HG02759 (cell line): Measurements from ENCODE around the gene MYH3.

Experiments
- ATAC-seq: cut with Tn5 transposase; IDR thresholded peaks from one replicate; pipeline ENCODE4 v1.9.1; 2021; ENCODE audit warnings: mild to moderate bottlenecking, moderate library complexity; ENCODE audit not compliant: unreplicated experiment

MYH3 gene

DNA sequence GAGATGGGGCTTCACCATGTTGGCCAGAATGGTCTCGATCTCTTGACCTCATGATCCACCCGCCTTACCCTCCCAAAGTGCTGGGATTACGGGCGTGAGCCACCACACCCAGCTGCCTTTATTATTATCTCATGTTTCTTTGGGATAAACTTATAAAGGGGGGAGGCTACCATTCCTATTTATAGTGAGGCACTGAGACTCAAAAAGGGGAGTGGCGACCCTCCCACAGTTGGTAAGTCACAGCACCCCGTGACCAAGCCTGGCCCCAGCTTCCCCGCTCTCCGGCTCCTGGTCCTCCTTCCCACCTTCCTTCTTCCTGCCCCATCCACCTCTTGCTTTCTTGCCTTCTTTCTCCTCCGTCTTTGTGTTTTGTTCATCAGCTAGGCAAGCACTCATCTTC is 5.2 kb downstream of the MYH3 start:
- no peak for ATAC-seq

- no peak for ATAC-seq
Measured at GRCh38 chr17:10649602-10650001, 7.5 kb downstream of the MYH3 start.

DNA sequence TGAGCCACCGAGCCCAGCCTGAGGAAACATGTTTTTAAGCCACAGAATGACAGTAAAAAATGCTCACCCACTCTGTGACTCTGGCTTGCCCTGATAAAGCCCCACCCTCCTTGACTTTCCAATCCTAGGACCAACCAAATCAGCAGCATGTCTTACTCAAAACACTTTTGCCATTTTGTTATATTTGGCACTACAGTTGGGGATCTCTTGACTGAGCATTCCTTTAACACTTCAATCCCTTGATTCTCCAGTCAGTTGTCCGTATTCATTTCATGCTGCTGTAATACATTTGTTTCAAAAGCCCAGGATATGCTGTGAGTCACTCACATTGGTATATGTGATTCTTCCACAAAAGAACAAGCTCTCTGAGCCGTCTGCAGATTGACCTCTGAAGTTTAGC is 8.2 kb downstream of the MYH3 start:
- no peak for ATAC-seq

DNA sequence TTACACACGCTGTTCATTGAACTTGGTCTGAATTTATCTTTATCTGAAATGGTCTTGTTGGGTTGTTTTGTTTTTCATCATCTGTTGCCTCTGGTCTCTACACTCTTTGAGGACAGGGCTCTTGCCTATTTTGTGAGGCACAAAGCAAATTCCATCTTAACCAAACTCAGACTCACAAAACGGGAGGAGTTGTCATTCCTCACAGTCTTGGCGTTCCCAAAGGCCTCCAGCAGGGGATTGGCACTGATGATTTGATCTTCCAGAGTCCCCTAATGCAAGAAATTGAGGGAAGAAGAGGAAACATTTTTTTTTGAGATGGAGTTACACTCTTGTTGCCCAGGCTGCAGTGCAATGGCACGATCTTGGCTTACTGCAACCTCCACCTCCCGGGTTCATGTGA is 8.7 kb downstream of the MYH3 start:
- no peak for ATAC-seq

GRCh38 chr17:10646392-10646990 is 10.6 kb downstream of the MYH3 start:
- ATAC-seq, result no peak

- no peak for ATAC-seq
Measured at GRCh38 chr17:10640475-10640874, 16.6 kb downstream of the MYH3 start.

- ATAC-seq, result no peak
Measured at GRCh38 chr17:10638151-10638550, 19.0 kb downstream of the MYH3 start.

GRCh38 chr17:10635290-10635689 is 21.8 kb downstream of the MYH3 start:
- no peak for ATAC-seq

- peak; percentile 98 for ATAC-seq
Measured at GRCh38 chr17:10633738-10634379, 23.2 kb downstream of the MYH3 start.

GRCh38 chr17:10631701-10632100 is 25.4 kb downstream of the MYH3 start:
- ATAC-seq, result no peak

- no peak for ATAC-seq
Measured at GRCh38 chr17:10631048-10631700, 25.9 kb downstream of the MYH3 start.

DNA sequence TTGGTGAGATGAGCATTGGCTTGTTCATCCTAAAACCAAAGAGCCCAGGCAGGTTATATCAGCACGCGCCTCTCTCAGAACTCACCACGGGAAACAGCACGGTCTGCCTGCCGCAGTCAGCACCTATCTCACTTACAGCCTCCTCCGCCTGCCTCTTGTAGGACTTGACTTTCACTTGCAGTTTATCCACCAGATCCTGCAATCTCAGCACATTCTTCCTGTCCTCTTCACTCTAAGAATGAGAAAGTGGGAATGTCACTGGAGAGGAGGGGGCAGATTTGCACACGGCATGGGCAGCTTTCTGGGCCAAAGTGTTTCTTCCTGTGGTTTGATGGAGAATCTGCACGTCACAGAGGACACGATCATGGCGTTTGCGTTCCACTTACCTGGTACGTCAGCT is 27.4 kb downstream of the MYH3 start:
- no peak for ATAC-seq

DNA sequence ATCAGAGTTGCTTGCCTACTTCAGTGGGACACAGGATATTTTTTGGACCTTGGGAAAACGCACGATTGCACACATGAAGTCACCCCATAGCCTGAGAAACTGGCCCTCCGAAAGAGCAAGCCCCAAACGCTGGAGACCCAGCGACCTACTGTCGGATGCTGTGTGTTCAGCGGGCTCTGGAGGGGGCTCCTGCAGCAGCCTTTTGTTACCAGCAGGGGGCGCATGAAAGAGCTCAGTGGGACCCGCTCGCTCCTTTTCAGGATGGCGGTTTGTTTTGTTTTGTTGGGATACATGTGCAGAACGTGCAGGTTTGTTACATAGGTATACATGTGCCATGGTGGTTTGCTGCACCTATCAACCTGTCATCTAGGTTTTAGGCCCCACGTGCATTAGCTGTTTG is 28.4 kb downstream of the MYH3 start:
- no peak for ATAC-seq

GRCh38 chr17:10626390-10626789 is 30.7 kb downstream of the MYH3 start:
- no peak for ATAC-seq

GRCh38 chr17:10624969-10625368 is 32.1 kb downstream of the MYH3 start:
- no peak for ATAC-seq

DNA sequence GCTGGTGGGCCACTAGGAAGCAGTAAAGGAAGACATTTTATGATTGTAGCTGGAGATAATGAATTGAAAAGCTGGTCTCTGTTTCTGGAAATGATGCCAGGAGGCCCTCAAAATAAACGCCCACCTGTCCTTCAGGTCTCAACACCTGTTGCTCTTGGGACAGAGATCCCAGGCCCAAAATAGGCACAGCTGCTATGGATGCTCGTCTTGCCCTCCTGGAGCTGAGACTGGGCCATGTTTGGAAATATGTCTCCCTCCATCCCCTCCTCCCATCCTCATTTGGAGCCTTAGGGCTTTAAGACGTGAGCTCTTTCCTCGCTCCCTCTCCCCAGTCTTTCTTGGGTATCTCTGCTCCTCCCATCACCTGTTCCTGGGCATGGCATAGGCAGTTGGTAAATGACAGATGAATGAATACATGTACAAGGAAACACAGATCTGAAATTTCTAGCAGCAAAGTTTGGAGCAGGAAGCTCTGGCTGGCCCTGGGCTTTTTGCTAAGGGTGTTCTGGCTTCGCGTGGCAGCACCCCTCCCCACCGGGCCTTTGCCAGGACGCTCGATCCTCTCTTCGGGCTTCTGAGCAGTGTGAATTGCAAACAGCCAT is 33.3 kb downstream of the MYH3 start:
- no peak for ATAC-seq

DNA sequence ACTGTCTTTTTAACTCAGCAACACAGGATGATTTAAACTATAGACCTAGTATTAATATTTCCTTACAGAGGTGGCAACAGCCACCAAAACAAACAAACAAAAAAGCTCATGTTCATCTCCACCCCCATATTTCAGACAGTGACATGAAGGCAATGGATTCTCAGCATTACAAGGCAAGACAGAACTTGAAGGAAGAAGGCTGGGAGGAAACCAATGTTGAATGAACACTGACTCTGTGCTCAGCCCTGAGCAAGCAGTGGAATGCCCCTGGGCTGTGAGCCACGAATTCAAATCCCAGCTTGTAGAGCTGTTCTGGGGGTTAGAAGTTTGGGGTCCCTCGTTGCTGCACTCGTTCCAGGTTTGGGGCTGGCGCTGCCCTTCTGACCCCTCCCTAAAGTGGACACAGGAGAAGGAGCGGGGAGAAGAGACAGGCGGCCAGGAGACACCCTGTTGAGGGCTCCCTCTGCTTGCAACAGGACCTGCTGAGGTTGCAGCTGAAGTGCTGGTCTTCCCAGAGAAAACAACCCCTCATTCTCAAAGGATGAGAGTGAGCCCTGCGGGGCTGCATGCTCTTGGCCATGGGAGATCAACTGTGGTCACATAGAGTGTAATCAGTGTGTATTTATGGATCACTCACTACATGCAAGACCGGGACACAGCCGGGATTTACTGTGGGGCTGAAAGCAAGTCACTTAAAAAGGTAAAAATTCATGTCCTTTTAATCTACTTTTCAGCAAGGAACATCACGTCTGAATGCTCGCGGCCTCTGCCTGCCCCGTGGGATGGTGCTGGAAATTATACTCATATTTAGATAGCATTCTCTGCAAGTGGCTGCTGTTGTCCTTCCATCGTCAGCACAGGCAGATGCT is 34.3 kb downstream of the MYH3 start:
- ATAC-seq, result no peak

GRCh38 chr17:10621397-10621796 is 35.7 kb downstream of the MYH3 start:
- ATAC-seq, result no peak

DNA sequence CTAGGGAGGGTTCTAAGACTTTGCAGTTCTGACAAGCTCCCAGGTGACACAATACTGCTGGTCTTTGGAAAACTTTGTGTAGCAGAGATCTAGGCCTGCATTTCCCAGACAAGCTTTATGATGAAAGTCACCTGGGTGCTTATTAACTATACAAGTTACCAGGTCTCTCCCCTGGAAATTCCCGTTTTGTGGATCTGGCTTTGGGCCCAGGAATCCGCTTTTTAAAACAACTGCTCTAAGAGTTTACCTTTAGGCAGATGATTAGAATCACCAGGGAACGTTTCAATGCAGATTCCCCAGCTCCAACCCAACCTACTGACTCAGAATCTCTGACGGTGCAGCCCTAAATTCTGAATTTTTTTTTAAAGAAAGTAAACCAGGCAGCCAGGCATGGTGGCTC is 36.3 kb downstream of the MYH3 start:
- ATAC-seq, result no peak

- ATAC-seq, result peak; percentile 75
Measured at GRCh38 chr17:10618202-10618635, 38.9 kb downstream of the MYH3 start.

DNA sequence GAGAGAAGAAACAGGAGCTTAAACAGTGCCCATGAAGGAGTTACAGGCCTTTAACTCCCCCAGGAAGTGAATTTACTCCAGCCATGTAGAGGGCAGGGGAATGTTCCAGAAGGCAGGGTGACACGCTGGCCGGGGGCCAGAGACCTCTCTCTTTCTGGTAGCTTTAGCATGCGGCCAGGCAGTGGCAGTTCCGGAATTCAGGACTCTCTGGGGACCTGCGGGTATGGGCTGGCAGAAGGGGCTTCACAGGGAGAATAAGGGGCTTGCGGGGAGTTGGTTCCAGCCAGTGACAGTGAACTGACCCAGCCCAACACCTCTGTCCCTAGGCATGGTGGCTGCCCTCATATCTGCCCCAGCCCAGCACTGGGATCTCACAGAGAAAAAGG is 40.0 kb downstream of the MYH3 start:
- no peak for ATAC-seq
